Uterus (tissue), 4 donors: Measurements from ENCODE around the gene GALNT18. TPM values are rescaled to one million over a fixed set of nuclear protein-coding genes. Genes with fewer than 3 reads are reported as not detected.

Experiments used
- DNase-seq, 2 donors: peaks; one replicate each; pipeline ENCODE4 v3.0.0-alpha.2; 2019 to 2020
- H3K27ac ChIP-seq, 2 donors: fragments of 200-600 bp; sonication (generic); 1 replicate in 1 of 2; 2 replicates in 1 of 2; pipeline ENCODE4 v1.5.1; 2016 to 2018
- H3K27me3 ChIP-seq, 2 donors: fragments of 200-600 bp; sonication (generic); one replicate each; pipeline ENCODE4 v1.5.1; 2018 to 2019; ENCODE audit warnings: control low read depth in 1 of 2
- H3K36me3 ChIP-seq, 2 donors: fragments of 200-600 bp; sonication (generic); one replicate each; pipeline ENCODE4 v1.5.1; 2019; ENCODE audit warnings: control low read depth in 1 of 2
- H3K4me1 ChIP-seq, 2 donors: fragments of 200-600 bp; sonication (generic); one replicate each; pipeline ENCODE4 v1.5.1; 2018 to 2019; ENCODE audit warnings: control low read depth in 1 of 2
- H3K4me3 ChIP-seq, 2 donors: fragments of 200-600 bp; sonication (generic); 1 replicate in 1 of 2; 2 replicates in 1 of 2; pipeline ENCODE4 v1.5.1; 2018 to 2019; ENCODE audit warnings: mild to moderate bottlenecking in 1 of 2
- H3K9me3 ChIP-seq, 2 donors: fragments of 200-600 bp; sonication (generic); one replicate each; pipeline ENCODE4 v1.5.1; 2019; ENCODE audit warnings: control low read depth in 1 of 2
- POLR2A ChIP-seq, 2 donors: fragments of 450-650 bp; IDR thresholded peaks; one replicate each; pipeline ENCODE4 v1.6.1; 2016; ENCODE audit warnings: antibody characterized with exemption in 2 of 2, mild to moderate bottlenecking in 1 of 2, moderate library complexity in 1 of 2
- intact Hi-C: fragments of 100-400 bp; cut with DNase I; formaldehyde crosslinking; loops from one replicate; pipeline ENCODE4 v1.15.1; 2023; ENCODE audit warnings: low total_unique reads
- total RNA-seq, 4 donors: library from RNA; depleted of rRNA in 3 of 4; stranded (reverse); fragments of >200 nt in 3 of 4; gene quantifications; one replicate each; pipeline versions ENCODE4 v1.1.0 to v1.2.4, GENCODE V29; 2014 to 2023
- TF ChIP-seq, protein P1 (sequence below), 4 experiments: fragments of 200-600 bp in 2 of 4; fragments of 450-650 bp in 2 of 4; sonication (generic) in 2 of 4; IDR thresholded peaks; one replicate each; pipeline ENCODE4 v1.5.1; 2016 to 2019; ENCODE audit warnings: antibody characterized with exemption in 4 of 4, mild to moderate bottlenecking in 2 of 4, moderate library complexity in 1 of 4
- donor health status: DM: yes; HTN: yes; CAD: no.

GALNT18 gene
- total RNA-seq, 4 donors from 2014 or later: 21.4 to 35.1 (median 27.3) TPM

DNA sequence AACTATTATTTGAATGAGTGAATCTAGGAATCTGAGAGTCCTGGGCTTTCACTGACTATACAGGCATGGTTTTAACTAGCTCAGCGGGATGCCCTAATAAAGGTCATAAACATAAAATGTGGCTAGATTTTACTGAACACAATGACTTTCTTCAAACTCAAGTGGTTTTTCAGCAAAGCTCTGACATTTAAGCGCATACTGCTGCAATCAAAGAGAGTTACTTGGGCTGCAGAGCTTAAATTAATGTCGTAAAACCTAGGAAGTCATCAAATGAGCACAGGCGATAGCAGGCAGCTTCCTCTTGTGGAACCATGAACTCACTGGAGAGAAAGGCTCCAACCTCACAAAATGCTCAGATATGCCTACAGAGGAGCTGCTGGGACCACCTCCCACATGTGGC lies 275.5 kb downstream of the GALNT18 start:
- Histone ChIP-seq H3K4me3 (no peak overlapping the region), H3K27me3 (no peaks in the 10 kb centered on the region), H3K4me1 (peaks cover 0 to 10% of the 10 kb centered on the region in 2 donors), H3K9me3 (no peaks in the 10 kb centered on the region), H3K36me3 (no peaks in the 10 kb centered on the region), H3K27ac (no peak overlapping the region)
- TF ChIP-seq, protein P1, sequence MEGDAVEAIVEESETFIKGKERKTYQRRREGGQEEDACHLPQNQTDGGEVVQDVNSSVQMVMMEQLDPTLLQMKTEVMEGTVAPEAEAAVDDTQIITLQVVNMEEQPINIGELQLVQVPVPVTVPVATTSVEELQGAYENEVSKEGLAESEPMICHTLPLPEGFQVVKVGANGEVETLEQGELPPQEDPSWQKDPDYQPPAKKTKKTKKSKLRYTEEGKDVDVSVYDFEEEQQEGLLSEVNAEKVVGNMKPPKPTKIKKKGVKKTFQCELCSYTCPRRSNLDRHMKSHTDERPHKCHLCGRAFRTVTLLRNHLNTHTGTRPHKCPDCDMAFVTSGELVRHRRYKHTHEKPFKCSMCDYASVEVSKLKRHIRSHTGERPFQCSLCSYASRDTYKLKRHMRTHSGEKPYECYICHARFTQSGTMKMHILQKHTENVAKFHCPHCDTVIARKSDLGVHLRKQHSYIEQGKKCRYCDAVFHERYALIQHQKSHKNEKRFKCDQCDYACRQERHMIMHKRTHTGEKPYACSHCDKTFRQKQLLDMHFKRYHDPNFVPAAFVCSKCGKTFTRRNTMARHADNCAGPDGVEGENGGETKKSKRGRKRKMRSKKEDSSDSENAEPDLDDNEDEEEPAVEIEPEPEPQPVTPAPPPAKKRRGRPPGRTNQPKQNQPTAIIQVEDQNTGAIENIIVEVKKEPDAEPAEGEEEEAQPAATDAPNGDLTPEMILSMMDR (IDR thresholded peaks at IDR 0.05): no peak
- no peak for TF ChIP-seq POLR2A (IDR thresholded peaks at IDR 0.05)
- no peak for DNase-seq
- intact Hi-C loops: no loop called here

DNA sequence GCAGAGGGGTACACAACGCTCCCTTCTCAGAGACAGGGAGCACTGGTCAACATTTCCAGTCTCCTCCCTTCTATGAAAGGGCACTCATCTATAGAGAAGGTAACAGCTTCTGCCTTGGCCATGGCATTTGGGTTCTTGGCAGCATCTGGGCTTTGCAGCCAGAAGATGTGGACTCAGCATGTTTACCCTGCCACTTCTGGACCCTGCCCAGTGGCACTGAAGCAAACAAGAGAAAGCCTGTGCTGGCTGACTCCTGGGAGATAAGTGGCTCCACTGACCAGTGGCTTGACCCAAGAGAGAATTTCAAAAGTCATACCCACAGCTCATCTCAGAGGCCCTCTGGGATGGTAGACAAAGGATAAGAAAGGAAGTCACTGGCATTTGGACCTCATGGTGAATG lies 276.7 kb downstream of the GALNT18 start:
- H3K4me1 ChIP-seq: peaks cover 0 to 7% of the 10 kb centered on the region in 2 donors

DNA sequence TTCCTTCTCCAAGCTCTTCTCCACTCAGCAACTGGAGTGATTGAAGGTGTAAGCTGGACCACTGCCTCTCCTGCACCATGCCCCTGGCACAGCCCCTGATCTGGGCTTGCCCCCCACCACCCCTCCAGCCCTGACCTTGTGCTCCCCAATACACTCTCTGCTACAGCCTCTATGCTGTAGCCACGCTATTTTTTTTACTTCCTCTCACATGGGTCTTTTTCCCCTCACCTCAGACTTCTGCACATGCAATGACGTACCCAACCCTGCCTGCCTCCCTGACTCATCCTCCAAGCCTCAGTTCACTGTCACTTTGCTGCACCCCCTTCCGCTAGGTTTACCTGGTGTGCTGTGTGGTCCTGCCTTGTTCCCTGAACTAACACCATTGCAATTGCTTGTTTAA lies 277.8 kb downstream of the GALNT18 start:
- intact Hi-C loops: no loop called here
- no peaks in the 10 kb centered on the region for H3K27me3 ChIP-seq
- no peak for DNase-seq
- no peaks in the 10 kb centered on the region for H3K4me1 ChIP-seq
- TF ChIP-seq, protein P1 (IDR thresholded peaks at IDR 0.05): no peak
- TF ChIP-seq POLR2A (IDR thresholded peaks at IDR 0.05): no peak
- no peaks in the 10 kb centered on the region for H3K9me3 ChIP-seq
- no peak overlapping the region for H3K4me3 ChIP-seq
- H3K27ac ChIP-seq: no peak overlapping the region
- no peaks in the 10 kb centered on the region for H3K36me3 ChIP-seq

More for the DNA sequence above, 276.7 kb downstream of the GALNT18 start:
- intact Hi-C loops: no loop called here
- no peaks in the 10 kb centered on the region for H3K9me3 ChIP-seq
- H3K27me3 ChIP-seq: no peaks in the 10 kb centered on the region
- no peaks in the 10 kb centered on the region for H3K36me3 ChIP-seq
- TF ChIP-seq POLR2A (IDR thresholded peaks at IDR 0.05): no peak
- TF ChIP-seq, protein P1 (IDR thresholded peaks at IDR 0.05): no peak
- no peak overlapping the region for H3K4me3 ChIP-seq
- no peak for DNase-seq
- H3K27ac ChIP-seq: no peak overlapping the region

DNA sequence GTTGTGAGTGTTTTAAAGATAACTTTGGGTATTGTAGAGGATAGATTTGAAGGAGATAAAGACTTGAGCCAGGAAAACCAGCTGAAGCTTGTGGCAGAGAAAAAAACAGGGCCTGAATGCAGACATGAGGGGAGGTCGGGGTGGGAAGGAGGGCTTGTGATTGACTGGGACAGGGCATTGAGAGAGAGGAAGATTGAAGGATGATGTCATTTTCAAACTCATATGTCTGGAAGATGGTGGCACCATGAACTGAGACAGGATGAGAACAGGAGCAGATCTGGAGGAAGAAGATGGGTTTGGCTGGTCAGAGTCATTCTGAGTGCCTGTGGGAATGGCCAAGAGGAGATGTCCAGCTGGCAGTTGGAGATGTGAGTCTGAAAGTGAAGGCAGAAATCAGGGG lies 283.5 kb downstream of the GALNT18 start:
- H3K9me3 ChIP-seq: no peaks in the 10 kb centered on the region
- no peaks in the 10 kb centered on the region for H3K27me3 ChIP-seq
- no peak for DNase-seq
- intact Hi-C loops: no loop called here
- no peak overlapping the region for H3K4me3 ChIP-seq
- no peak for TF ChIP-seq POLR2A (IDR thresholded peaks at IDR 0.05)
- TF ChIP-seq, protein P1 (IDR thresholded peaks at IDR 0.05): no peak
- H3K27ac ChIP-seq: no peak overlapping the region
- no peaks in the 10 kb centered on the region for H3K36me3 ChIP-seq
- no peaks in the 10 kb centered on the region for H3K4me1 ChIP-seq

DNA sequence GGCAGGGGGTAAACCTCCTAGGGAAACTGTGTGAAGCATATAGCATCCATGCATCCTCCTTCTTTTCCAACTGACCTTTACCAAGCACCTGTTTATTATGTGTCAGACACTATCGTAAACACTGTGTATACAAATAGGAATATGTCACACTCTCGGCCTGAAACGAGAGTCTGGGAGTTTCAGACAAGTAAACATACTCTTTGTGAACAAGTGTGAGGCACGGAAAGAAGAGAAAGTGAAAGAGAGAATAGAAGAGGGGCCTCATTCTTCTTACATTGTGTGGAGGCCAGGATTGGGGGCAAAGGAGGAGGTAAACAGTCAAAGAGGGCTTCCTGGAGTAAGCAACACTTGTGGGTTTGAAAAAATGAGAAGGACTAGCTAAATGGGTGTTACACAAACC lies 285.1 kb downstream of the GALNT18 start:
- DNase-seq: no peak
- Histone ChIP-seq H3K27me3 (no peaks in the 10 kb centered on the region), H3K4me1 (no peaks in the 10 kb centered on the region), H3K9me3 (no peaks in the 10 kb centered on the region), H3K36me3 (no peaks in the 10 kb centered on the region), H3K27ac (no peak overlapping the region), H3K4me3 (no peak overlapping the region)
- TF ChIP-seq POLR2A (IDR thresholded peaks at IDR 0.05): no peak
- TF ChIP-seq, protein P1 (IDR thresholded peaks at IDR 0.05): no peak
- intact Hi-C loops: no loop called here
